OCI-LY7 (cell line): ENCODE measurements around the gene ZNF800. TPM values are rescaled to one million over a fixed set of nuclear protein-coding genes. Genes with fewer than 3 reads are reported as not detected.
A peak's percentile ranks its signal among the peaks of the same experiment; 100 is the strongest.

ENCODE experiments used
- BruUV-seq: library from RNA; stranded (reverse); fragments of 400-500 nt; replicated peaks from 2 replicates; lab custom pipeline; 2021; lab: Mats Ljungman, UMichigan
- CTCF ChIA-PET: fragments of 300-600 bp; sonication (Branson Sonifier 250); formaldehyde crosslinking; loops from one replicate; lab custom pipeline; 2022; ENCODE audit warnings: antibody characterized with exemption; ENCODE audit not compliant: unreplicated experiment; lab: Charles Lee
- POLR2A ChIA-PET: fragments of 300-600 bp; sonication (Branson Sonifier 250); formaldehyde crosslinking; loops from one replicate; lab custom pipeline; 2022; ENCODE audit warnings: antibody characterized with exemption; lab: Charles Lee
- DNase-seq: peaks from one replicate; pipeline ENCODE4 v3.0.0-alpha.2; 2015; ENCODE audit warnings: low spot score
- H2AFZ ChIP-seq: fragments of 200-600 bp; sonication (generic), shearing (Covaris generic); 2 replicates; pipeline ENCODE4 v1.6.1; 2014; ENCODE audit warnings: mild to moderate bottlenecking, antibody characterized with exemption, low read length, moderate library complexity
- H3K27ac ChIP-seq: fragments of 200-600 bp; sonication (generic); 2 replicates; pipeline ENCODE4 v1.5.1; 2014; ENCODE audit warnings: mixed run types, low read depth, mild to moderate bottlenecking, moderate library complexity, low read length, inconsistent platforms; ENCODE audit not compliant: poor library complexity, severe bottlenecking
- H3K36me3 ChIP-seq: fragments of 200-600 bp; sonication (generic); 2 replicates; pipeline ENCODE4 v1.6.1; 2014; ENCODE audit warnings: mild to moderate bottlenecking, antibody characterized with exemption, low read length, moderate library complexity, mixed read lengths; ENCODE audit not compliant: insufficient read depth
- H3K4me1 ChIP-seq: fragments of 200-600 bp; sonication (generic); 2 replicates; pipeline ENCODE4 v1.5.1; 2014; ENCODE audit warnings: mild to moderate bottlenecking, low read length; ENCODE audit not compliant: insufficient read depth, poor library complexity, severe bottlenecking
- H3K4me2 ChIP-seq: fragments of 200-600 bp; sonication (generic); 2 replicates; pipeline ENCODE4 v1.6.1; 2014; ENCODE audit warnings: mild to moderate bottlenecking, low read length
- H3K4me3 ChIP-seq: fragments of 200-600 bp; sonication (generic); 2 replicates; pipeline ENCODE4 v1.5.1; 2014; ENCODE audit warnings: mild to moderate bottlenecking, low read depth, low read length; ENCODE audit not compliant: poor library complexity, severe bottlenecking
- H3K79me2 ChIP-seq: fragments of 200-600 bp; sonication (generic); 2 replicates; pipeline ENCODE4 v1.6.1; 2016; ENCODE audit warnings: low read depth, mild to moderate bottlenecking, low read length, moderate library complexity, mixed read lengths; ENCODE audit not compliant: insufficient read depth
- H3K9me2 ChIP-seq: fragments of 200-600 bp; sonication (generic); 2 replicates; pipeline ENCODE4 v1.6.1; 2016; ENCODE audit warnings: mild to moderate bottlenecking, low read length, mixed read lengths; ENCODE audit not compliant: insufficient read depth
- H3K9me3 ChIP-seq: fragments of 200-600 bp; sonication (generic); 2 replicates; pipeline ENCODE4 v1.6.1; 2014; ENCODE audit warnings: mild to moderate bottlenecking, mixed run types, low read length, mixed read lengths
- H4K20me1 ChIP-seq: fragments of 200-600 bp; sonication (generic); 2 replicates; pipeline ENCODE4 v1.6.1; 2014; ENCODE audit warnings: mild to moderate bottlenecking, antibody characterized with exemption, low read length, moderate library complexity, mixed read lengths; ENCODE audit not compliant: insufficient read depth
- CTCF ChIP-seq: fragments of 200-600 bp; sonication (generic); conservative IDR thresholded peaks from 2 replicates; pipeline ENCODE4 v1.5.1; 2014; ENCODE audit warnings: mild to moderate bottlenecking, antibody characterized with exemption, low read length, moderate library complexity, mixed read lengths
- EZH2phosphoT487 ChIP-seq: fragments of 200-600 bp; sonication (generic); IDR thresholded peaks from 2 replicates; pipeline ENCODE4 v1.6.1; 2018; ENCODE audit warnings: low read depth, borderline replicate concordance, mild to moderate bottlenecking, mixed run types, antibody characterized with exemption, low read length, moderate library complexity, mixed read lengths
- intact Hi-C: fragments of 100-400 bp; cut with micrococcal nuclease; formaldehyde crosslinking; loops from one replicate; pipeline ENCODE4 v1.10.0; 2022; ENCODE audit not compliant: unreplicated experiment
- total RNA-seq, 2 experiments: library from RNA; depleted of rRNA in 1 of 2; stranded (reverse); fragments of >200 nt in 1 of 2; shearing (Covaris generic) in 1 of 2; gene quantifications; 2 replicates each; pipeline ENCODE4 v1.2.3, GENCODE V29; 2014 to 2022

ZNF800 gene
- total RNA-seq, 2 experiments from 2014 or later: 23.9 to 42.2 TPM

- Histone ChIP-seq H3K9me2 (no peaks in the 10 kb centered on the region), H3K36me3 (peaks cover 45% of the 10 kb centered on the region), H2AFZ (peak overlapping the region; percentile 37; the same call in 1 of the 2 replicates), H3K4me3 (peak overlapping the region; percentile 99), H3K4me1 (peaks cover 49% of the 10 kb centered on the region), H3K27ac (peak overlapping the region; percentile 84), H3K79me2 (peaks cover 53% of the 10 kb centered on the region), H3K9me3 (no peaks in the 10 kb centered on the region), H4K20me1 (peaks cover 34% of the 10 kb centered on the region), H3K4me2 (peak overlapping the region; percentile 98)
- no TSS peak for BruUV-seq
- intact Hi-C loops: loop anchor here (1.0 to 10.0 kb wide), 3 partner anchors 196 to 713 kb away; partner anchors contain the start of genes ARF5, GCC1 and SND1
- TF ChIP-seq EZH2phosphoT487 (no peak), CTCF (no peak)
- peak; percentile 69 for DNase-seq
- ChIA-PET CTCF (interaction anchor here (1.4 kb wide), 1 partner anchor 8 kb away, joined by 3 read pairs; no protein-coding TSS in a partner anchor), POLR2A (interaction anchor here (1.2 to 3.7 kb wide), 4 partner anchors 9 to 261 kb away, joined by 3 to 17 read pairs (median 5); no protein-coding TSS in a partner anchor)
Measured at GRCh38 chr7:127391591-127392181, 822 bp downstream of the ZNF800 start.

GRCh38 chr7:127390817-127391590 lies 1.5 kb downstream of the ZNF800 start:
- peak overlapping the region; percentile 84 for H3K27ac ChIP-seq
- no peaks in the 10 kb centered on the region for H3K9me2 ChIP-seq
- no peaks in the 10 kb centered on the region for H3K9me3 ChIP-seq
- peak overlapping the region; percentile 37; the same call in 1 of the 2 replicates for H2AFZ ChIP-seq
- TF ChIP-seq CTCF (no peak), EZH2phosphoT487 (no peak)
- ChIA-PET CTCF (interaction anchor here (1.4 kb wide), 1 partner anchor 8 kb away, joined by 3 read pairs; no protein-coding TSS in a partner anchor), POLR2A (interaction anchor here (1.2 to 3.7 kb wide), 3 partner anchors 8 to 37 kb away, joined by 3 to 17 read pairs (median 7); no protein-coding TSS in a partner anchor)
- H3K4me3 ChIP-seq: peak overlapping the region; percentile 99
- H4K20me1 ChIP-seq: peaks cover 34% of the 10 kb centered on the region
- peaks cover 42% of the 10 kb centered on the region for H3K4me1 ChIP-seq
- H3K4me2 ChIP-seq: peak overlapping the region; percentile 98
- intact Hi-C loops: loop anchor here (5.0 to 10.0 kb wide), 2 partner anchors 196 to 714 kb away; partner anchors contain the start of genes ARF5 and GCC1
- BruUV-seq: TSS peak; percentile 61
- peaks cover 59% of the 10 kb centered on the region for H3K79me2 ChIP-seq
- H3K36me3 ChIP-seq: peaks cover 52% of the 10 kb centered on the region
- no peak for DNase-seq
